ENCODE results near the gene EFNA5.
"Not testable (repeated sequence)": the region's sequence is repeated elsewhere in the genome, so short reads cannot be mapped to it uniquely, and the experiment has no call there.

DNA sequence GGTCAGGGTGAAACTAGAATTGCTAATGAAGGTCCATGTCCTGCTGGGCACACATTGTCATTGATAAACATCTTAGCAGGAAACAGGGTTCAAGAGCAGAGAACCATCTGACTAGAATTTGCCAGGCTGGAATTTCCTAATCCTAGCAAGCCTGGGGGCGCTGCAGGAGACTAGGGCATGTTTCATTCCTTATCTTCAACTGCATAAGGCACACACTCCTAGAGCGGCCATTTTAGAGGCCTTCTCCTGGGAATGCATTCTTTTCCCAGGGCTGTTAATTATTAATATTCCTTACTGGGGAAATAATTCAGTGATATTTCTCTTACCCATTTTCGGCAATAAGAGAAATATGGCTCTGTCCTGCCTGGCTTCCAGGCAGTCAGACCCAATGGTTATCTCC, 324.2 kb downstream of the EFNA5 start:
- TF ChIP-seq, protein P1, sequence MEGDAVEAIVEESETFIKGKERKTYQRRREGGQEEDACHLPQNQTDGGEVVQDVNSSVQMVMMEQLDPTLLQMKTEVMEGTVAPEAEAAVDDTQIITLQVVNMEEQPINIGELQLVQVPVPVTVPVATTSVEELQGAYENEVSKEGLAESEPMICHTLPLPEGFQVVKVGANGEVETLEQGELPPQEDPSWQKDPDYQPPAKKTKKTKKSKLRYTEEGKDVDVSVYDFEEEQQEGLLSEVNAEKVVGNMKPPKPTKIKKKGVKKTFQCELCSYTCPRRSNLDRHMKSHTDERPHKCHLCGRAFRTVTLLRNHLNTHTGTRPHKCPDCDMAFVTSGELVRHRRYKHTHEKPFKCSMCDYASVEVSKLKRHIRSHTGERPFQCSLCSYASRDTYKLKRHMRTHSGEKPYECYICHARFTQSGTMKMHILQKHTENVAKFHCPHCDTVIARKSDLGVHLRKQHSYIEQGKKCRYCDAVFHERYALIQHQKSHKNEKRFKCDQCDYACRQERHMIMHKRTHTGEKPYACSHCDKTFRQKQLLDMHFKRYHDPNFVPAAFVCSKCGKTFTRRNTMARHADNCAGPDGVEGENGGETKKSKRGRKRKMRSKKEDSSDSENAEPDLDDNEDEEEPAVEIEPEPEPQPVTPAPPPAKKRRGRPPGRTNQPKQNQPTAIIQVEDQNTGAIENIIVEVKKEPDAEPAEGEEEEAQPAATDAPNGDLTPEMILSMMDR (optimal IDR thresholded peaks at IDR 0.05 in 1 of 3, IDR thresholded peaks at IDR 0.05 in 1 of 3, conservative IDR thresholded peaks at IDR 0.05 in 1 of 3; ENCODE audit: extremely low read depth in 1 of 3, insufficient read depth in 2 of 3, low read length in 3 of 3) = not testable (repeated sequence)
- TF ChIP-seq EZH2 (IDR thresholded peaks at IDR 0.05; ENCODE audit: low read length) = not testable (repeated sequence)

Data from keratinocyte (primary cell).